Left colon (tissue), 2 donors: ENCODE data around the gene GCNT2. TPM values are rescaled to one million over a fixed set of nuclear protein-coding genes. Genes with fewer than 3 reads are reported as not detected.
"Not testable (repeated sequence)": the region's sequence is repeated elsewhere in the genome, so short reads cannot be mapped to it uniquely, and the experiment has no call there.

Experiments used
- ATAC-seq: fragments of 200-7000 bp; cut with Tn5 transposase; one replicate; pipeline ENCODE4 v1.9.1; 2020; ENCODE audit warnings: mild to moderate bottlenecking, moderate library complexity
- DNase-seq, 2 donors: peaks; one replicate each; pipeline ENCODE4 v3.0.0-alpha.2; 2020
- intact Hi-C, 2 donors: fragments of 100-400 bp; cut with DNase I in 1 of 2; cut with micrococcal nuclease in 1 of 2; formaldehyde crosslinking; loops; one replicate each; pipeline versions ENCODE4 v1.11.2 to v1.14.0; 2022; cut with DNase I, micrococcal nuclease
- total RNA-seq, 2 donors: library from RNA; stranded (reverse); fragmentation: NEBNext Ultra II Directional; extraction: Animal tissue kit (Norgen Biotek cat#: 25700); gene quantifications; one replicate each; pipeline ENCODE4 v1.2.1, GENCODE V29; 2021
- donor health status: DM: no; HTN: no; CAD: no.
- donor health status: DM: yes; HTN: yes; CAD: no.

The GCNT2 gene
- total RNA-seq, 2 donors from 2014 or later = 12.2 to 20.3 TPM

- DNase-seq (no peak), ATAC-seq (no peak)
- intact Hi-C loops = no loop called here
Measured at GRCh38 chr6:10624836-10625235, 103.7 kb downstream of the GCNT2 start.

DNA sequence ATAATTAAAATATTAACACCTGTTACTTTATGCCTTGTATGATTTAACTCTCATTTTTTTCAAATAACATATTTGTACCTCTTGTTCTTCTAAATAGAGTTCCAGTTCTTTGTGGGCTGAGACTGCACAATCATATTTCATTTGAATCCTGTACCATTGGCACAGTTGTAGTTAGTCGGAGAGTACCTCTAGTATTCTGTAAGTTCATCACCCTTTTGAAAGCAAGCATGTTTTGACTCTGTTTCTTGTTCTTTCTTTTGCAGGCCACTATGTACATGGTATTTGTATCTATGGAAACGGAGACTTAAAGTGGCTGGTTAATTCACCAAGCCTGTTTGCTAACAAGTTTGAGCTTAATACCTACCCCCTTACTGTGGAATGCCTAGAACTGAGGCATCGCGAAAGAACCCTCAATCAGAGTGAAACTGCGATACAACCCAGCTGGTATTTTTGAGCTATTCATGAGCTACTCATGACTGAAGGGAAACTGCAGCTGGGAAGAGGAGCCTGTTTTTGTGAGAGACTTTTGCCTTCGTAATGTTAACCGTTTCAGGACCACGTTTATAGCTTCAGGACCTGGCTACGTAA lies 105.1 kb downstream of the GCNT2 start:
- ATAC-seq (no peak), DNase-seq (no peak)
- intact Hi-C loops = no loop called here

DNA sequence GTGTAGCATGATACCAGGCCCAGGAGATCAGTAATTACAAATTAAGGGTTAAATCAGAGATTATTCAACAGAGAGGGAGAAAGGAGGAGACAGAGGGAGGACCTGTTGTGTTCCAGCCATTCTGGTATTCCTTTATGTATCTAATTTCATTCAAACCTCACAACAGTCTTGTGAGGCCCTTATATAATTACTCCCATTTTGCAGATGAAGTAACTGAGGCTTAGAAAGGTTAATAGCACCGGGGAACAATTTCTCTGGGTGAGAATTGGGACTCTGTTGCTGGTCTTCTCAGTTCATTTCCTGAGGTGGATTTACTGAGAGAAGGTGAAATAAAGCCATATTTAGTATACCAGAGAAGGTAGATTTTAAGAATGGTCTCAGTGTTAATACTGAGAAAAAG lies 106.6 kb downstream of the GCNT2 start:
- intact Hi-C loops = no loop called here
- no peak for ATAC-seq
- no peak for DNase-seq

DNA sequence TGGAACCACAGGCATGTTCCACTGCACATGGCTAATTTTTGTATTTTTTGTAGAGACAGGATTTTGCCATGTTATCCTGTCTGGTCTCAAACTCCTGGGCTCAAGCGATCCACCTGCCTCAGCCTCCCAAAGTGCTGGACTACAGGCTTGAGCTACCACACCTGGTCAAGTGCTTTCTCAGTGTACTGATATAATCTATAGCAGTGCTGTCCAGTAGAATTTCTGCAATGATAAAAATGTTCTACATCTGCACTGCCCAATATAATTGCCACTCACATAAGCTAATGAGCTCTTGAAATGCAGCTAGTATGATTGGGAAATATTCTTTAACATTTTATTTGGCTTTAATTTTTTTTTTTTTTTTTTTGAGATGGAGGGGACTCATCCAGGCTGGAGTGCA lies 109.0 kb downstream of the GCNT2 start:
- ATAC-seq (no peak), DNase-seq (no peak)
- intact Hi-C loops = no loop called here

DNA sequence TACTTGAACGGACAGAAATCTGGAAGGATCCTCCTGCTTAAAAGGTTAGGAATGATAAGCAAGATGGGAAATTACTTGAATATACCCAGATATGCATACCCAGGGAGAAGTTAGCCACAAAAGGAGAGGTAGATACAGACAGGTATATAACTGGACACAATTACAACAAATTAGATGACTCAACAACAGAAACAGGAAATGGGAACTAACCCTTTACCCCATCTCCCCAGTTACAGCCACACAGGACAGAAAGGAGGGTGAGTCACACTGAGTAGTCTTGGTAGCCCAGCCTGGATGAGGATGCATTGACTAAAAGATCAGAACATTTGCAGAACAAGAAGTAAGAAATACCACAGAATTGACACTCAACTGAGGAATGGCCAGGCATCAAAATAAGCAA lies 112.1 kb downstream of the GCNT2 start:
- intact Hi-C loops = no loop called here
- DNase-seq (no peak), ATAC-seq (peak; percentile 63)

DNA sequence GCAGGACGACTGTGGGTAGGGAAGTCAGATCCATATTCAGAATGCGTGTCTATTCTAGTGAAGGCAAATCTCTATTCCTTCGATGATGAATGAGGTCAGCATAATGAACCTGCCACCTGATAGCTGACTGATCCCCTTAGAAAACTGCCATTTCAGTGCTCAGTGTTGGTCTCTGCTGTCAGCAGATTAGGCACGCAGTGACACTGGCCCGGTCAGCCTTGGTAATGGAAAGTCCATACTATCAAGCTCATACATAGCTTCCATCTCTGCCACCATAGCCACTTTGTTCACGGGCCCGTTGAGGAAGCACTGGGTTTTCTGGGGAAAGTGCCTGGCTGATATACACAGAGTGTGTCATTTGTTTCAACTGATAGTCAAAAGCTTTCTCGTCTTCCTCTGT lies 119.3 kb downstream of the GCNT2 start:
- ATAC-seq = no peak
- no peak for DNase-seq
- intact Hi-C loops = no loop called here

DNA sequence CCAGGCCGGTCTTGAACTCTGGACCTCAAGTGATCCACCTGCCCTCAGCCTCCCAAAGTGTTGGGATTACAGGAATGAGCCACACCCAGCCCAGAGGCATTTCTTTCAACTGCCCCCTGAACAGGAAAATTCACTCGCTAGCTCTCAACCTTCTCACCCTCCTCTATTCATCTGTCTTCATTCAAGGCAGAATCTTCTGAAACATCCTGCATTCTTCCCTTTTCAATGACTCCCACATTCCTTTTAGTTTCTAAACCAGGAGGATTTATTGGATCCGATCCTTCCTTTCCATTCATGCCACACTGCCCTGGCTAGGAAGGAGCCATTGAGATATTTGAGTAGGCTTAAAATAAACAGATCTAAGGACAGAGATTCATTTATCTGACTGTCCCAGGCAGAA lies 120.4 kb downstream of the GCNT2 start:
- intact Hi-C loops = no loop called here
- DNase-seq = no peak
- ATAC-seq = no peak

- intact Hi-C loops = no loop called here
- no peak for ATAC-seq
- no peak for DNase-seq
Measured at GRCh38 chr6:10643201-10643651, 122.1 kb downstream of the GCNT2 start.

GRCh38 chr6:10644225-10644624 lies 123.1 kb downstream of the GCNT2 start:
- ATAC-seq = no peak
- intact Hi-C loops = no loop called here
- DNase-seq = no peak

DNA sequence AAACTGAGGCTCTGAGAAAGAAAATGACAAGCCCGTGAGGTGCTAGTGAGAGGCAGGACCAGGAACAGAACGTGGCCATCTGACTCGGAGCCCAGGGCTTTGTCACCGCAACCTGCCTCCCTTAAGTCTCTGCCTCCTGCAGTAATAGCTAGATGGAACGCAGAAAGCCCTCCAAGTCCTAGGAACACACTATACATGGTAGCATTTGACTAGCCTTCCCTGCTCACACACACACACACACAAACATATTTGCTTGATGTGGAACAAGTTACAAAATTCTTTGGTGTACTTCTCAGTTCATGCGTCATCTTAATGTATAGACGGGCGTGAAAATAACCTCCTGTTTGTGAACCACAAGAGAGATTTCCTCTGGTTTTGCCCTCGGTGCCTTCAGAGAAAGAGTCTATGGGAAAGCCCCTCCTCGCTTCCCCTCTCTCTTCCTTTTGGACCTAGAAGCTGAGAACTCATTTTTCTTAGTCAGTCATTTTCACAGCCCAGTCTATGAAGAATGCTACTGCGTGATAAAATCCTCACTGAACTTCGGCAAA lies 134.4 kb downstream of the GCNT2 start:
- intact Hi-C loops = no loop called here
- no peak for DNase-seq
- ATAC-seq = no peak

- DNase-seq (no peak), ATAC-seq (no peak)
- intact Hi-C loops = no loop called here
Measured at GRCh38 chr6:10658910-10659698, 138.0 kb downstream of the GCNT2 start.

- intact Hi-C loops = no loop called here
- DNase-seq = peak in 1 of 2 donors; percentile 9
- no peak for ATAC-seq
Measured at GRCh38 chr6:10659699-10660348, 138.7 kb downstream of the GCNT2 start.

DNA sequence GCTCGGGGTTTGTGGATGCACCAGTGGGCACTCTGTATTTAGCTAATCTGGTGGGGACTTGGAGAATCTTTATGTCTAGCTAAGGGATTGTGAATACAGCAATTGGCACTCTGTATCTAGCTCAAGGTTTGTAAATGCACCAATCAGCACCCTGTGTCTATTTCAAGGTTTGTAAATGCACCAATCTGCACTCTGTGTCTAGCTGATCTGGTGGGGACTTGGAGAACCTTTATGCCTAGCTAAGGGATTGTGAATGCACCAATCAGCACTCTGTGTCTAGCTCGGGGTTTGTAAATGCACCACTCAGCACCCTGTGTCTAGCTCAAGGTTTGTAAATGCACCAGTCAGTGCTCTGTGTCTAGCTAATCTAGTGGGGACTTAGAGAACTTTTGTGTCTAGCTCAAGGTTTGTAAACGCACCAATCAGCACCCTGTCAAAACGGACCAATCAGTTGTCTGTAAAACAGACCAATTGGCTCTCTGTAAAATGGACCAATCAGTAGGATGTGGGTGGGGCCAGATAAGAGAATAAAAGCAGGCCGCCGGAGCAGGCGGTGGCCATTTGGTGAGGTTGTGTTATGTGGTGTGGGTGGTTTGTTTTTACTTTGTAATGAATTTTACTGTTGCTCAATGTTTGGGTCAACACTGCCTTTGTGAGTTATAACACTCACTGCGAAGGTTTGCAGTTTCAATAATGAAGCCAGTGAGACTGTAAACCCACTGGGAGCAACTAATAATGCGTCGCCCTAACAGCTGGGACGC lies 139.5 kb downstream of the GCNT2 start:
- ATAC-seq, intact Hi-C loops, DNase-seq: not testable (repeated sequence)

DNA sequence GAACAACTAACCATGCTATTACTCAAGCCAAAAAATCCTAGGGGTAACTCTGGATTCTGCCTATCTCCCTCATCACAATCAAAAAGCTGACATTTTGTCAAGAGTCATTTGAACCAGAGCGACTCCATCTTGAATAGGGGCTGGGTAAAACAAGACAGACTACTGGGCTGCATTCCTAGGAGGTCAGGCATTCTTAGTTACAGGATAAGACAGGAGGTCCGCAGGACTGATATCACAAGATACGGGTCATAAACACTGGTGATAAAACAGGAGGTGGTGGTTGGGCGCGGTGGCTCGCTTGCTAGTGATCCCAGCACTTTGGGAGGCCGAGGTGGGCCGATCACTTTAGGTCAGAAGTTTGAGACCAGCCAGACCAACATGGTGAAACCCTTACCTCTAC lies 141.1 kb downstream of the GCNT2 start:
- ATAC-seq (no peak), DNase-seq (no peak)
- intact Hi-C loops = no loop called here

DNA sequence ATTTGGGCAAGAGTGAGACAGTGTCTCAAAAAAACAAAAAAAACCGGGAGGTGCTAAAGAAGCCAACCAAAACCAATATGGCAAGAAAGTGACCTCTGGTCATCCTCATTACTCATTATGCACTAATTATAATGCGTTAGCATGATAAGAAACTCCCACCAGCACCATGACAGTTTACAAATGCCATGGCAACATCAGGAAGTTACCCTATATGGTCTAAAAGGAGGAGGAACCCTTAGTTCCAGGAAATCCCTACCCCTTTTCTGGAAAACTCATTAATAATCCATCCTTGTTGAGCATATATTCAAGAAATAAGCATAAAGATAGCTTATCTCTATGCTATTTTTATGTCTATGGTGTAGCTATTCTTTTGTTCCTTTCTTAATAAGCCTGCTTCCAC lies 141.6 kb downstream of the GCNT2 start:
- intact Hi-C loops = no loop called here
- ATAC-seq (no peak), DNase-seq (no peak)

- DNase-seq, ATAC-seq, intact Hi-C loops: not testable (repeated sequence)
Measured at GRCh38 chr6:10665595-10665994, 144.4 kb downstream of the GCNT2 start.

DNA sequence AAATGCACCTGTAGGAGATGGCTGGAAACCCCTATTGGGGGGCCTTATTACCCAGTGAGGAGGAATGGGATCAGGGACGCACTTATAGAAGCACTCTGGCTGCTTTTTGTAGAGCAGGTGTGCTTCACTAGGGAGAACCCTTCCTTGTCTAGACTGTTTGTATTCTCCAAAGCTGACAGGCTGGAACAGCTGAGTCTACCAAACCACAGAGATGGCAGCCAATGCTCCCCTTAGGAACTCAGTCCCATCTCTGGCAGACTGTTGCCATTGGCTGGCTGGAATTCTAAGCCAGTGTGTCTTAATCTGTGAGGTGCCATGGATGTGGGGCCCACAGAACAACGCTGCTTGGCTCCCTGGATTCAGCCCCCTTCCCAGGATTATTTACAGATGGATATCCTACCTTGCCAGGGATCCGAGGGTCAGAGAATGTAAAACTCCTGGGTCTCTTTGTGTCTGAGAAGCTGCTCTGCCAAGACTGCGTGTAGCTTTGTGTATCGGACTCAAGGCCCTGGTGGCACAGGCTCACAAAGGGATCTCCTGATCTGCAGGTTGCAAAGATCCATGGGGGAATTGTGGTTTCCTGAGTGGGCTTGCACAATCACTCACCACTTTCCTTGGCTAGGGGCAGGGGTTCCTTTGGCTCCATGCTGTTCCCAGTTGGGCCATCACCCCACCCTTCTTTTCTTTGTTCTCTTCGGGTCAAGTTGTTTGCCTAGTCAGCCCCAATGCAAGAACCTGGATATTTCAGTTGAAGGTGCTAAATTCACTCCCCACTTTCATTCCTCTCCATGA lies 147.2 kb downstream of the GCNT2 start:
- intact Hi-C loops = no loop called here
- no peak for DNase-seq
- no peak for ATAC-seq

GRCh38 chr6:10676403-10676802 lies 155.3 kb downstream of the GCNT2 start:
- intact Hi-C loops = no loop called here
- no peak for DNase-seq
- ATAC-seq = no peak
